AG04450 (cell line): Measurements from ENCODE around the gene SMOC1. TPM values are rescaled to one million over a fixed set of nuclear protein-coding genes. Genes with fewer than 3 reads are reported as not detected.
A peak's percentile ranks its signal among the peaks of the same experiment; 100 is the strongest.

Experiments used
- CTCF ChIA-PET: fragments of 300-600, 350-600 bp; formaldehyde crosslinking; extraction: SDS; loops from one replicate; lab custom pipeline; 2022; ENCODE audit warnings: antibody characterized with exemption, inconsistent platforms; lab: Charles Lee
- POLR2A ChIA-PET: fragments of 350-600 bp; formaldehyde crosslinking; extraction: SDS; loops from one replicate; lab custom pipeline; 2021; ENCODE audit warnings: antibody characterized with exemption, inconsistent platforms; lab: Yijun Ruan, JAX
- DNase-seq: peaks from one replicate; pipeline ENCODE4 v3.0.0-alpha.2; 2011; ENCODE audit warnings: low read depth, low spot score
- H3K27ac ChIP-seq: one replicate; pipeline ENCODE4 v1.5.1; 2012; ENCODE audit warnings: low read depth, low read length, control low read depth
- H3K27me3 ChIP-seq: one replicate; pipeline ENCODE4 v1.6.0; 2012; ENCODE audit warnings: low read length; ENCODE audit not compliant: control insufficient read depth, insufficient read depth
- H3K4me3 ChIP-seq: 2 replicates; pipeline ENCODE4 v1.5.1; 2011; ENCODE audit warnings: mild to moderate bottlenecking, low read depth, low read length, control low read depth
- H3K9me3 ChIP-seq: 2 replicates; pipeline ENCODE4 v1.5.1; 2012; ENCODE audit warnings: low read length; ENCODE audit not compliant: control insufficient read depth, insufficient read depth
- CTCF ChIP-seq: IDR thresholded peaks from 2 replicates; pipeline ENCODE4 v1.5.1; 2011; ENCODE audit warnings: low read depth, low read length, control low read depth, inconsistent platforms
- polyA plus RNA-seq: library from polyadenylated mRNA; depleted of rRNA; stranded (reverse); fragments of >200 nt; gene quantifications from 2 replicates; pipeline ENCODE4 v1.2.3, GENCODE V29; 2011

SMOC1 gene
- polyA plus RNA-seq, 1 experiment = 19.2 TPM

- DNase-seq = no peak
- Histone ChIP-seq H3K4me3 (no peak overlapping the region), H3K27me3 (no peaks in the 10 kb centered on the region), H3K27ac (no peak overlapping the region), H3K9me3 (no peaks in the 10 kb centered on the region)
- ChIA-PET CTCF (no interaction called here), POLR2A (no interaction called here)
- no peak for TF ChIP-seq CTCF
Measured at GRCh38 chr14:70000601-70001000, 121.4 kb downstream of the SMOC1 start.

- ChIA-PET CTCF (no interaction called here), POLR2A (no interaction called here)
- TF ChIP-seq CTCF = no peak
Measured at GRCh38 chr14:70002589-70003346, 123.6 kb downstream of the SMOC1 start.

GRCh38 chr14:70004791-70005190 lies 125.6 kb downstream of the SMOC1 start:
- DNase-seq = no peak
- TF ChIP-seq CTCF = no peak
- ChIA-PET POLR2A (no interaction called here), CTCF (interaction anchor here (1.4 kb wide), 1 partner anchor 23 kb away, joined by 3 read pairs; no protein-coding TSS in a partner anchor)
- no peaks in the 10 kb centered on the region for H3K27me3 ChIP-seq
- H3K27ac ChIP-seq = peak overlapping the region; percentile 39
- no peak overlapping the region for H3K4me3 ChIP-seq
- no peaks in the 10 kb centered on the region for H3K9me3 ChIP-seq

More at GRCh38 chr14:70002589-70003346, 123.6 kb downstream of the SMOC1 start:
- no peak for DNase-seq
- Histone ChIP-seq H3K27me3 (no peaks in the 10 kb centered on the region), H3K4me3 (no peak overlapping the region), H3K27ac (no peak overlapping the region), H3K9me3 (no peaks in the 10 kb centered on the region)

- DNase-seq = no peak
- no peaks in the 10 kb centered on the region for H3K9me3 ChIP-seq
- ChIA-PET CTCF (no interaction called here), POLR2A (no interaction called here)
- H3K4me3 ChIP-seq = no peak overlapping the region
- no peak for TF ChIP-seq CTCF
- peak overlapping the region; percentile 39 for H3K27ac ChIP-seq
- H3K27me3 ChIP-seq = no peaks in the 10 kb centered on the region
Measured at GRCh38 chr14:70005281-70005805, 126.1 kb downstream of the SMOC1 start.

GRCh38 chr14:70006699-70007098 lies 127.5 kb downstream of the SMOC1 start:
- POLR2A ChIA-PET = interaction anchor here (0.6 kb wide), 1 partner anchor 21 kb away, joined by 3 read pairs; no protein-coding TSS in a partner anchor
- CTCF ChIA-PET = interaction anchor here (0.6 to 2.8 kb wide), 2 partner anchors 22 to 280 kb away, joined by 3 to 11 read pairs; no protein-coding TSS in a partner anchor

More at GRCh38 chr14:70006699-70007098, 127.5 kb downstream of the SMOC1 start:
- H3K27ac ChIP-seq = no peak overlapping the region
- no peaks in the 10 kb centered on the region for H3K27me3 ChIP-seq
- TF ChIP-seq CTCF = no peak
- no peaks in the 10 kb centered on the region for H3K9me3 ChIP-seq
- H3K4me3 ChIP-seq = no peak overlapping the region
- no peak for DNase-seq
